ENCODE results near the gene SPINK4.

Gene SPINK4

DNA sequence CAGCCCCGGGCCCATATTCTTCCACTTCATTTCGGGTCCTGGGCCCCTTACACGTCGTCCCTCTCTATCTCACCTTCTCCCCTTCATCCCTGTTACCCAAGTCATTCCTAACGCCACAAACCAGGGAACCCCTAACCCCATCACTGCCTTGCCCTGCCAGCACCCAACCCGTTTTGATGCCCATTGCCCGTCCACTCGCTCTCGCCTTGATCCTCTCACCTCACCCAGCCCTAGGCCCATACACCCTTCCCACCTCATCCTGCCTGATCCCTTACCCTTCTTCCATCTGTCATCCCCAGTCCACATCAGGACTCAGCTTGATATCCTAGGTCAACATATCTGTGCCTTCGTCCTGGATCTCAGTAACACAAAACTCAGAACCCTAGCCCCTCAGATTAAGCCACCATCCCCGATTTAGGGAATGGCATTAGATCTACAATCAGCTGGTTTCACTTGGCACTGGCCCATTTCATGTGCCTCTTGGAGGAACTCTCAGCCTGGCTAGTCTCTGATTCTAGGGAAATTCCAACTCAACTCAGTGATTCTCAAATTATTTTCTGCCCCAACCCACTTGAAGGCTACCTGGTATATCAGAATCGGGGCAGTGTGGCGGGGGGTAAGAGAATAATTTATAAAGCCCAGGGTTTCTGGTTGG is 25.4 kb downstream of the SPINK4 start:
- TF ChIP-seq POLR2AphosphoS5 (IDR thresholded peaks at IDR 0.05; ENCODE audit: low read depth, low read length) = no peak

DNA sequence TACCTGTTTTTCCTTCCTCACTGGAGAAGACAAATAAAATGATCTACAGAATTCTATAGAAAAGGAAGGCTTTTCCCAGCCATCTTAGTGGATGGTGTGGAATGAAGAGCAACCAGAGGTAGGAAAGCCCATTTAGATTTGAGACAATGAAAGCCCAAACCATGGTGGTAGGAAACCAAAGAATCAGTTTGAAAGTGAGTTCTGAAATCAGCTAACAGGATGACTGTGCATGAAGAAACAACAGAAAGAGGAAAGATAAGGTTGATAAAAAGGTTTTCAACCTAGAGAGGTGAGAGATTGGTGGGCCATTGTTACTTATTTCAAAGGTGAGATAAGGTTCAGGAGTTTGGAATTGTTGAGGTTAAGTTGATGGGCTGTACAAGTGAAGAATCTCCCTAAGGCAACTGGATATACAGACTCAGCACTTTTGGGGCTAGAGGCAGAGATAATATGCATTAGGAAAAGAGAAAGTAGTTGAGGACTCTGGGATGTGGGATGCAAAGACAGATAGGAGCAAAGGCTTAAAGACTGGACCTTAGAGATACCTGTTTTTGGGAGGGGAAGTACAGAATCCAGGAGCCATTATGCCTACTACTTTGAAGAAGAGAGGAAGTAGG is 27.3 kb downstream of the SPINK4 start:
- no peak for TF ChIP-seq SIN3A (IDR thresholded peaks at IDR 0.05; ENCODE audit: borderline replicate concordance, insufficient read depth, low read length)
- no peak for TF ChIP-seq POLR2AphosphoS5 (IDR thresholded peaks at IDR 0.05; ENCODE audit: low read depth, low read length)
- TF ChIP-seq FOXP2 (optimal IDR thresholded peaks at IDR 0.05; ENCODE audit: borderline replicate concordance, extremely low read depth, extremely low read length, insufficient read depth) = no peak
- TF ChIP-seq, protein P1, sequence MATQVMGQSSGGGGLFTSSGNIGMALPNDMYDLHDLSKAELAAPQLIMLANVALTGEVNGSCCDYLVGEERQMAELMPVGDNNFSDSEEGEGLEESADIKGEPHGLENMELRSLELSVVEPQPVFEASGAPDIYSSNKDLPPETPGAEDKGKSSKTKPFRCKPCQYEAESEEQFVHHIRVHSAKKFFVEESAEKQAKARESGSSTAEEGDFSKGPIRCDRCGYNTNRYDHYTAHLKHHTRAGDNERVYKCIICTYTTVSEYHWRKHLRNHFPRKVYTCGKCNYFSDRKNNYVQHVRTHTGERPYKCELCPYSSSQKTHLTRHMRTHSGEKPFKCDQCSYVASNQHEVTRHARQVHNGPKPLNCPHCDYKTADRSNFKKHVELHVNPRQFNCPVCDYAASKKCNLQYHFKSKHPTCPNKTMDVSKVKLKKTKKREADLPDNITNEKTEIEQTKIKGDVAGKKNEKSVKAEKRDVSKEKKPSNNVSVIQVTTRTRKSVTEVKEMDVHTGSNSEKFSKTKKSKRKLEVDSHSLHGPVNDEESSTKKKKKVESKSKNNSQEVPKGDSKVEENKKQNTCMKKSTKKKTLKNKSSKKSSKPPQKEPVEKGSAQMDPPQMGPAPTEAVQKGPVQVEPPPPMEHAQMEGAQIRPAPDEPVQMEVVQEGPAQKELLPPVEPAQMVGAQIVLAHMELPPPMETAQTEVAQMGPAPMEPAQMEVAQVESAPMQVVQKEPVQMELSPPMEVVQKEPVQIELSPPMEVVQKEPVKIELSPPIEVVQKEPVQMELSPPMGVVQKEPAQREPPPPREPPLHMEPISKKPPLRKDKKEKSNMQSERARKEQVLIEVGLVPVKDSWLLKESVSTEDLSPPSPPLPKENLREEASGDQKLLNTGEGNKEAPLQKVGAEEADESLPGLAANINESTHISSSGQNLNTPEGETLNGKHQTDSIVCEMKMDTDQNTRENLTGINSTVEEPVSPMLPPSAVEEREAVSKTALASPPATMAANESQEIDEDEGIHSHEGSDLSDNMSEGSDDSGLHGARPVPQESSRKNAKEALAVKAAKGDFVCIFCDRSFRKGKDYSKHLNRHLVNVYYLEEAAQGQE (IDR thresholded peaks at IDR 0.05; ENCODE audit: insufficient read depth in 1 of 2, low read depth in 2 of 2, low read length in 2 of 2) = no peak
- no peak for TF ChIP-seq TAF1 (IDR thresholded peaks at IDR 0.05; ENCODE audit: borderline replicate concordance, insufficient read depth, low read length)

DNA sequence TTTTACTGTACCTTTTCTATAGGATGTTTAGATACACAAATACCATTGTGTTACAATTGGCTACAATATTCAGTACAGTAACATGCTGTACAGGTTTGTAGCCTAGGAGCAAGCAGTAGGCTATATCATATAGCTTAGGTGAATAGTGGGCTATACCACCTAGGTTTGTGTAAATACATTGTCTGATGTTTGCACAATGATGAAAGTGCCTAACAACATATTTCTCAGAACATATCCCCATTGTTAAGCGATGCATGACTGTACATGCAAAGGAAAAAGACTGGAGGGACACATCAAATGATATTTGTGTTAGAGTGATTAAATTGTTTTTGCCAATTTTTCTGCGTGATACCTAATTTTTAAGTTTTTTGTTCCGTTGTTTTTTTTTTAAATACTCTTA is 30.2 kb downstream of the SPINK4 start:
- TF ChIP-seq POLR2AphosphoS5 (IDR thresholded peaks at IDR 0.05; ENCODE audit: low read depth, low read length) = no peak
- no peak for TF ChIP-seq SIN3A (IDR thresholded peaks at IDR 0.05; ENCODE audit: borderline replicate concordance, insufficient read depth, low read length)
- no peak for TF ChIP-seq TAF1 (IDR thresholded peaks at IDR 0.05; ENCODE audit: borderline replicate concordance, insufficient read depth, low read length)
- TF ChIP-seq, protein P1 (IDR thresholded peaks at IDR 0.05; ENCODE audit: insufficient read depth in 1 of 2, low read depth in 2 of 2, low read length in 2 of 2) = no peak
- TF ChIP-seq FOXP2 (optimal IDR thresholded peaks at IDR 0.05; ENCODE audit: borderline replicate concordance, extremely low read depth, extremely low read length, insufficient read depth) = no peak

DNA sequence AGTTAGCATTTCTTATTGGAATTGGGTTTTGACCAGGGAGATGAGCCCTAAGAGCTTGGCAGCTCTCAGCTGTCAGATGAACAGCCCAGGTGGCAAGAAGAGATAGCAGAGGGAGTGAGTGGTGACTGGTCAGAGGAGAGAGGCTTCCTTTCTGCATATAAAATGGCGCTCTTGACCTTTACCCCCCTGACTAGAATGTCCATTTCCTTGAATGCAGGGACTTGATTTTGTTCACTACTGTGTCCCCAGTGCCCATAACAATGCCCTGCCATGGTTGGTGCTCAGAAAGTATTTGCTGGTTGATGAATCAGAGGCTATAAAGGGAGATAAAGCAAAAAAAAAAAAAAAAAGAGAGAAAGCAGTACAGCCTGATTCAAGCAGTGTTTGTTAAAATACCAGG is 32.1 kb downstream of the SPINK4 start:
- TF ChIP-seq TAF1 (IDR thresholded peaks at IDR 0.05; ENCODE audit: borderline replicate concordance, insufficient read depth, low read length) (no peak), FOXP2 (optimal IDR thresholded peaks at IDR 0.05; ENCODE audit: borderline replicate concordance, extremely low read depth, extremely low read length, insufficient read depth) (no peak), POLR2AphosphoS5 (IDR thresholded peaks at IDR 0.05; ENCODE audit: low read depth, low read length) (no peak), SIN3A (IDR thresholded peaks at IDR 0.05; ENCODE audit: borderline replicate concordance, insufficient read depth, low read length) (no peak)
- TF ChIP-seq, protein P1 (IDR thresholded peaks at IDR 0.05; ENCODE audit: insufficient read depth in 1 of 2, low read depth in 2 of 2, low read length in 2 of 2) = no peak

DNA sequence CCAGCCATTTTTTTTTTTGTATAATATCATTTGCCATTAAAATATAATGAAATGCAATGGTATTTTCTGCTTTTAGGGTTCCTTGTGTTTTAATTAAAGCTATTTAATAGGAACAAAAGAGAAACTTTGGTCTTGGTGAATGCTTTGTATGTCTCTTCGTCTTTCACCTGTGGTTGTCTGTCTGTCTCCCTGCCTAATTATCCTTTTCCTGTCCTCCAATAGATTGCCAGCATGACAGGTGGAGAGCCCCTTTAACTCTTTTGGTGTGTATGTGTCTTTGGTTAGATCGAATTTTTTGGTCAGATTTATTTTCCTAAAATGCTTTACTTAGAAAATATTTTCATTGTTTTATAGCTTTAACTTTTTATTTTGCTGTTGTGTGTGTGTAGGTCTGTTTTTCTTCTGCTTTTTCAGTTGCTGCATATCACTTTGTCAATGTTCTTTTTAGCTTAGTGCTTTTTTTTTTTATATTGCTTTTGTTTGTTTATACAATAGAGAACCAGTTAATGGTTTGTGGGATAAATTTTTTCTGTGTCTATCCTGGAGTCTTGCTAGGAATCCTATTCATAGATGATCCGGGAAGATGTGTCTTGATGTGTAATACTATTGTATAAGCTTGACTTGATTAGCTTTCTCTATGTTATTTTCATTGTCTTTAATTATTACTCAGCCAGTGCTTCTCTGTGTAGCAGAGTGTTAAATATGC is 33.5 kb downstream of the SPINK4 start:
- TF ChIP-seq SIN3A (IDR thresholded peaks at IDR 0.05; ENCODE audit: borderline replicate concordance, insufficient read depth, low read length) = no peak
- no peak for TF ChIP-seq FOXP2 (optimal IDR thresholded peaks at IDR 0.05; ENCODE audit: borderline replicate concordance, extremely low read depth, extremely low read length, insufficient read depth)
- TF ChIP-seq TAF1 (IDR thresholded peaks at IDR 0.05; ENCODE audit: borderline replicate concordance, insufficient read depth, low read length) = no peak
- TF ChIP-seq, protein P1 (IDR thresholded peaks at IDR 0.05; ENCODE audit: insufficient read depth in 1 of 2, low read depth in 2 of 2, low read length in 2 of 2) = no peak
- no peak for TF ChIP-seq POLR2AphosphoS5 (IDR thresholded peaks at IDR 0.05; ENCODE audit: low read depth, low read length)
